AG04450 (cell line): ENCODE measurements around the gene SNAPC2. TPM values are rescaled to one million over a fixed set of nuclear protein-coding genes. Genes with fewer than 3 reads are reported as not detected.

ENCODE experiments used
- CTCF ChIA-PET: fragments of 300-600, 350-600 bp; formaldehyde crosslinking; extraction: SDS; loops from one replicate; lab custom pipeline; 2022; ENCODE audit warnings: antibody characterized with exemption, inconsistent platforms; lab: Charles Lee
- POLR2A ChIA-PET: fragments of 350-600 bp; formaldehyde crosslinking; extraction: SDS; loops from one replicate; lab custom pipeline; 2021; ENCODE audit warnings: antibody characterized with exemption, inconsistent platforms; lab: Yijun Ruan, JAX
- DNase-seq: peaks from one replicate; pipeline ENCODE4 v3.0.0-alpha.2; 2011; ENCODE audit warnings: low read depth, low spot score
- H3K27ac ChIP-seq: one replicate; pipeline ENCODE4 v1.5.1; 2012; ENCODE audit warnings: low read depth, low read length, control low read depth
- H3K27me3 ChIP-seq: one replicate; pipeline ENCODE4 v1.6.0; 2012; ENCODE audit warnings: low read length; ENCODE audit not compliant: control insufficient read depth, insufficient read depth
- H3K4me3 ChIP-seq: 2 replicates; pipeline ENCODE4 v1.5.1; 2011; ENCODE audit warnings: mild to moderate bottlenecking, low read depth, low read length, control low read depth
- H3K9me3 ChIP-seq: 2 replicates; pipeline ENCODE4 v1.5.1; 2012; ENCODE audit warnings: low read length; ENCODE audit not compliant: control insufficient read depth, insufficient read depth
- CTCF ChIP-seq: IDR thresholded peaks from 2 replicates; pipeline ENCODE4 v1.5.1; 2011; ENCODE audit warnings: low read depth, low read length, control low read depth, inconsistent platforms
- polyA plus RNA-seq: library from polyadenylated mRNA; depleted of rRNA; stranded (reverse); fragments of >200 nt; gene quantifications from 2 replicates; pipeline ENCODE4 v1.2.3, GENCODE V29; 2011

SNAPC2 gene
- polyA plus RNA-seq, 1 experiment, result 12.1 TPM

- H3K9me3 ChIP-seq, result no peaks in the 10 kb centered on the region; the same call in 1 of the 2 replicates
- H3K27me3 ChIP-seq, result no peaks in the 10 kb centered on the region
- DNase-seq, result no peak
- TF ChIP-seq CTCF, result no peak
- CTCF ChIA-PET, result interaction anchor here (1.1 kb wide), 1 partner anchor 19 kb away, joined by 4 read pairs; the partner anchor contains the start of gene TIMM44
- POLR2A ChIA-PET, result no interaction called here
- no peak overlapping the region for H3K27ac ChIP-seq
- no peak overlapping the region for H3K4me3 ChIP-seq
These were observed 41.9 kb downstream of the SNAPC2 start for GRCh38 chr19:7961920-7962626.

- DNase-seq, result no peak
- POLR2A ChIA-PET, result no interaction called here
- Histone ChIP-seq H3K27me3 (no peaks in the 10 kb centered on the region), H3K9me3 (no peaks in the 10 kb centered on the region; the same call in 1 of the 2 replicates), H3K4me3 (no peak overlapping the region), H3K27ac (no peak overlapping the region)
- TF ChIP-seq CTCF, result no peak
- CTCF ChIA-PET, result interaction anchor here (1.1 kb wide), 1 partner anchor 19 kb away, joined by 4 read pairs; the partner anchor contains the start of gene TIMM44
These were observed 42.6 kb downstream of the SNAPC2 start for GRCh38 chr19:7962644-7963268.

- CTCF ChIA-PET, result no interaction called here
- no peak overlapping the region for H3K4me3 ChIP-seq
- H3K9me3 ChIP-seq, result no peaks in the 10 kb centered on the region; the same call in 1 of the 2 replicates
- no peak overlapping the region for H3K27ac ChIP-seq
- no peak for TF ChIP-seq CTCF
- no peak for DNase-seq
- POLR2A ChIA-PET, result no interaction called here
- no peaks in the 10 kb centered on the region for H3K27me3 ChIP-seq
These were observed 43.4 kb downstream of the SNAPC2 start for GRCh38 chr19:7963566-7963965.

GRCh38 chr19:7965259-7965841 is 45.2 kb downstream of the SNAPC2 start:
- ChIA-PET CTCF (interaction anchor here (1.1 to 1.8 kb wide), 2 partner anchors 21 to 37 kb away, joined by 5 to 8 read pairs; no protein-coding TSS in a partner anchor), POLR2A (no interaction called here)
- Histone ChIP-seq H3K9me3 (no peaks in the 10 kb centered on the region; the same call in 1 of the 2 replicates), H3K4me3 (no peak overlapping the region), H3K27ac (no peak overlapping the region), H3K27me3 (no peaks in the 10 kb centered on the region)
- no peak for TF ChIP-seq CTCF
- no peak for DNase-seq
